HEK293 (cell line): ENCODE data around the gene PITPNM3.

ENCODE experiments used
- BCL11B ChIP-seq: fragments of 450-650 bp; formaldehyde crosslinking; IDR thresholded peaks from 2 replicates; pipeline ENCODE4 v1.5.1; 2016; ENCODE audit warnings: low read depth, missing biosample characterization, missing genetic modification characterization
- KLF1 ChIP-seq: fragments of 450-650 bp; formaldehyde crosslinking; IDR thresholded peaks from 2 replicates; pipeline ENCODE4 v1.5.1; 2016; ENCODE audit warnings: missing biosample characterization, missing genetic modification characterization
- KLF7 ChIP-seq: fragments of 450-650 bp; formaldehyde crosslinking; IDR thresholded peaks from 2 replicates; pipeline ENCODE4 v1.5.1; 2016; ENCODE audit warnings: missing biosample characterization, missing genetic modification characterization, borderline replicate concordance
- KLF9 ChIP-seq: fragments of 450-650 bp; formaldehyde crosslinking; IDR thresholded peaks from 2 replicates; pipeline ENCODE4 v1.5.1; 2016; ENCODE audit warnings: missing biosample characterization, missing genetic modification characterization, low read depth
- PRDM1 ChIP-seq: fragments of 450-650 bp; formaldehyde crosslinking; IDR thresholded peaks from 2 replicates; pipeline ENCODE4; 2016; ENCODE audit warnings: missing biosample characterization, missing genetic modification characterization
- REST ChIP-seq: fragments of 450-650 bp; formaldehyde crosslinking; IDR thresholded peaks from 2 replicates; pipeline ENCODE4 v1.5.1; 2016; ENCODE audit warnings: missing biosample characterization, missing genetic modification characterization
- YY1 ChIP-seq: fragments of 450-650 bp; formaldehyde crosslinking; IDR thresholded peaks from 2 replicates; pipeline ENCODE4 v1.5.1; 2018; ENCODE audit warnings: missing biosample characterization, missing genetic modification characterization
- YY2 ChIP-seq: fragments of 450-650 bp; formaldehyde crosslinking; IDR thresholded peaks from 2 replicates; pipeline ENCODE4 v1.5.1; 2016; ENCODE audit warnings: missing biosample characterization, missing genetic modification characterization
- ZBTB17 ChIP-seq: fragments of 450-650 bp; formaldehyde crosslinking; IDR thresholded peaks from 2 replicates; pipeline ENCODE4 v1.5.1; 2016; ENCODE audit warnings: missing biosample characterization, missing genetic modification characterization
- ZFHX2 ChIP-seq: fragments of 450-650 bp; formaldehyde crosslinking; conservative IDR thresholded peaks from 2 replicates; pipeline ENCODE4 v1.5.1; 2016; ENCODE audit warnings: missing biosample characterization, missing genetic modification characterization
- ZNF133 ChIP-seq: fragments of 450-650 bp; formaldehyde crosslinking; IDR thresholded peaks from 2 replicates; pipeline ENCODE4 v1.5.1; 2016; ENCODE audit warnings: missing biosample characterization, missing genetic modification characterization
- ZNF146 ChIP-seq: fragments of 450-650 bp; formaldehyde crosslinking; IDR thresholded peaks from 2 replicates; pipeline ENCODE4 v1.5.1; 2016; ENCODE audit warnings: missing biosample characterization, missing genetic modification characterization
- ZNF16 ChIP-seq: fragments of 450-650 bp; formaldehyde crosslinking; IDR thresholded peaks from 2 replicates; pipeline ENCODE4 v1.5.1; 2016; ENCODE audit warnings: low read depth, missing biosample characterization, missing genetic modification characterization
- ZNF175 ChIP-seq: fragments of 450-650 bp; formaldehyde crosslinking; IDR thresholded peaks from 2 replicates; pipeline ENCODE4 v1.5.1; 2016; ENCODE audit warnings: missing biosample characterization, missing genetic modification characterization
- ZNF184 ChIP-seq: fragments of 450-650 bp; IDR thresholded peaks from 2 replicates; pipeline ENCODE4 v1.5.1; 2018; ENCODE audit warnings: missing biosample characterization, mild to moderate bottlenecking, missing genetic modification characterization
- ZNF221 ChIP-seq: fragments of 450-650 bp; formaldehyde crosslinking; IDR thresholded peaks from 2 replicates; pipeline ENCODE4 v1.5.1; 2017; ENCODE audit warnings: missing biosample characterization, missing genetic modification characterization, borderline replicate concordance
- ZNF223 ChIP-seq: fragments of 450-650 bp; formaldehyde crosslinking; IDR thresholded peaks from 2 replicates; pipeline ENCODE4 v1.5.1; 2016; ENCODE audit warnings: missing biosample characterization, missing genetic modification characterization
- ZNF394 ChIP-seq: fragments of 450-650 bp; formaldehyde crosslinking; IDR thresholded peaks from 2 replicates; pipeline ENCODE4 v1.5.1; 2016; ENCODE audit warnings: missing biosample characterization, missing genetic modification characterization, mild to moderate bottlenecking, moderate library complexity, borderline replicate concordance
- ZNF416 ChIP-seq: fragments of 450-650 bp; formaldehyde crosslinking; IDR thresholded peaks from 2 replicates; pipeline ENCODE4 v1.5.1; 2016; ENCODE audit warnings: missing biosample characterization, missing genetic modification characterization
- ZNF423 ChIP-seq: fragments of 450-650 bp; formaldehyde crosslinking; IDR thresholded peaks from 2 replicates; pipeline ENCODE4 v1.5.1; 2016; ENCODE audit warnings: missing biosample characterization, missing genetic modification characterization
- ZNF473 ChIP-seq: fragments of 450-650 bp; formaldehyde crosslinking; IDR thresholded peaks from 2 replicates; pipeline ENCODE4 v1.5.1; 2017; ENCODE audit warnings: missing biosample characterization, missing genetic modification characterization
- ZNF501 ChIP-seq: fragments of 450-650 bp; formaldehyde crosslinking; IDR thresholded peaks from 2 replicates; pipeline ENCODE4 v1.5.1; 2016; ENCODE audit warnings: missing biosample characterization, missing genetic modification characterization
- ZNF529 ChIP-seq: fragments of 450-650 bp; formaldehyde crosslinking; IDR thresholded peaks from 2 replicates; pipeline ENCODE4 v1.5.1; 2017; ENCODE audit warnings: missing genetic modification characterization, missing biosample characterization; ENCODE audit not compliant: insufficient replicate concordance
- ZNF629 ChIP-seq: fragments of 450-650 bp; formaldehyde crosslinking; IDR thresholded peaks from 2 replicates; pipeline ENCODE4 v1.5.1; 2017; ENCODE audit warnings: missing biosample characterization, missing genetic modification characterization
- ZNF660 ChIP-seq: fragments of 450-650 bp; IDR thresholded peaks from 2 replicates; pipeline ENCODE4 v1.5.1; 2018; ENCODE audit warnings: missing biosample characterization, mild to moderate bottlenecking, missing genetic modification characterization
- ZNF747 ChIP-seq: fragments of 450-650 bp; formaldehyde crosslinking; IDR thresholded peaks from 2 replicates; pipeline ENCODE4 v1.5.1; 2016; ENCODE audit warnings: missing biosample characterization, missing genetic modification characterization
- ZNF792 ChIP-seq: fragments of 450-650 bp; formaldehyde crosslinking; IDR thresholded peaks from 2 replicates; pipeline ENCODE4 v1.5.1; 2016; ENCODE audit warnings: missing biosample characterization, missing genetic modification characterization
- ZSCAN30 ChIP-seq: fragments of 450-650 bp; IDR thresholded peaks from 2 replicates; pipeline ENCODE4 v1.5.1; 2018; ENCODE audit warnings: missing biosample characterization, mild to moderate bottlenecking, missing genetic modification characterization, moderate library complexity
- TF ChIP-seq, protein P1 (sequence below): fragments of 450-650 bp; formaldehyde crosslinking; IDR thresholded peaks from 2 replicates; pipeline ENCODE4 v1.5.1; 2016; ENCODE audit warnings: missing biosample characterization, missing genetic modification characterization
- TF ChIP-seq, protein P2 (sequence below): fragments of 450-650 bp; formaldehyde crosslinking; IDR thresholded peaks from 2 replicates; pipeline ENCODE4 v1.5.1; 2016; ENCODE audit warnings: missing biosample characterization, missing genetic modification characterization
- TF ChIP-seq, protein P3 (sequence below): fragments of 450-650 bp; formaldehyde crosslinking; IDR thresholded peaks from 2 replicates; pipeline ENCODE4 v1.5.1; 2016; ENCODE audit warnings: missing biosample characterization, missing genetic modification characterization

PITPNM3 gene

GRCh38 chr17:6443692-6444570, 112.4 kb downstream of the PITPNM3 start, which contains the start of gene PIMREG (continued):
- TF ChIP-seq PRDM1 (tag by site-specific recombination), result peak; percentile 81
- TF ChIP-seq ZNF16, result no peak
- TF ChIP-seq ZNF792 (tag by site-specific recombination), result no peak
- TF ChIP-seq ZNF747 (tag by site-specific recombination), result no peak
- TF ChIP-seq BCL11B, result peak; percentile 17; the same call in 1 of the 2 replicates
- TF ChIP-seq ZSCAN30 (tag by site-specific recombination), result peak; percentile 61; the same call in 1 of the 2 replicates
- no peak for TF ChIP-seq ZNF223
- TF ChIP-seq ZNF133 (tag by site-specific recombination), result no peak
- peak; percentile 95 for TF ChIP-seq ZFHX2 (tag by site-specific recombination)
- no peak for TF ChIP-seq ZNF221 (tag by site-specific recombination)
- no peak for TF ChIP-seq ZNF423 (tag by site-specific recombination)
- peak; percentile 79 for TF ChIP-seq ZNF501 (tag by site-specific recombination)
- no peak for TF ChIP-seq ZNF184 (tag by site-specific recombination)
- 0 out of 2 replicates have a peak, but pooled peaks have one; percentile 10 for TF ChIP-seq ZNF660 (tag by site-specific recombination)
- TF ChIP-seq KLF1, result peak; percentile 27; the same call in 1 of the 2 replicates
- TF ChIP-seq, protein P1, sequence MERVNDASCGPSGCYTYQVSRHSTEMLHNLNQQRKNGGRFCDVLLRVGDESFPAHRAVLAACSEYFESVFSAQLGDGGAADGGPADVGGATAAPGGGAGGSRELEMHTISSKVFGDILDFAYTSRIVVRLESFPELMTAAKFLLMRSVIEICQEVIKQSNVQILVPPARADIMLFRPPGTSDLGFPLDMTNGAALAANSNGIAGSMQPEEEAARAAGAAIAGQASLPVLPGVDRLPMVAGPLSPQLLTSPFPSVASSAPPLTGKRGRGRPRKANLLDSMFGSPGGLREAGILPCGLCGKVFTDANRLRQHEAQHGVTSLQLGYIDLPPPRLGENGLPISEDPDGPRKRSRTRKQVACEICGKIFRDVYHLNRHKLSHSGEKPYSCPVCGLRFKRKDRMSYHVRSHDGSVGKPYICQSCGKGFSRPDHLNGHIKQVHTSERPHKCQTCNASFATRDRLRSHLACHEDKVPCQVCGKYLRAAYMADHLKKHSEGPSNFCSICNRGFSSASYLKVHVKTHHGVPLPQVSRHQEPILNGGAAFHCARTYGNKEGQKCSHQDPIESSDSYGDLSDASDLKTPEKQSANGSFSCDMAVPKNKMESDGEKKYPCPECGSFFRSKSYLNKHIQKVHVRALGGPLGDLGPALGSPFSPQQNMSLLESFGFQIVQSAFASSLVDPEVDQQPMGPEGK, result peak; percentile 95
- TF ChIP-seq ZNF416 (tag by site-specific recombination), result no peak
- no peak for TF ChIP-seq ZNF473 (tag by site-specific recombination)
- TF ChIP-seq YY2, result no peak
- TF ChIP-seq, protein P2, sequence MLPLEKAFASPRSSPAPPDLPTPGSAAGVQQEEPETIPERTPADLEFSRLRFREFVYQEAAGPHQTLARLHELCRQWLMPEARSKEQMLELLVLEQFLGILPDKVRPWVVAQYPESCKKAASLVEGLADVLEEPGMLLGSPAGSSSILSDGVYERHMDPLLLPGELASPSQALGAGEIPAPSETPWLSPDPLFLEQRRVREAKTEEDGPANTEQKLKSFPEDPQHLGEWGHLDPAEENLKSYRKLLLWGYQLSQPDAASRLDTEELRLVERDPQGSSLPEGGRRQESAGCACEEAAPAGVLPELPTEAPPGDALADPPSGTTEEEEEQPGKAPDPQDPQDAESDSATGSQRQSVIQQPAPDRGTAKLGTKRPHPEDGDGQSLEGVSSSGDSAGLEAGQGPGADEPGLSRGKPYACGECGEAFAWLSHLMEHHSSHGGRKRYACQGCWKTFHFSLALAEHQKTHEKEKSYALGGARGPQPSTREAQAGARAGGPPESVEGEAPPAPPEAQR (tag by site-specific recombination), result no peak
- peak; percentile 55; the same call in 1 of the 2 replicates for TF ChIP-seq ZNF629
- TF ChIP-seq REST (tag by site-specific recombination), result 0 out of 2 replicates have a peak, but pooled peaks have one; percentile 15
- no peak for TF ChIP-seq ZNF175 (tag by site-specific recombination)
- TF ChIP-seq ZNF529 (tag by site-specific recombination), result no peak
- TF ChIP-seq, protein P3, sequence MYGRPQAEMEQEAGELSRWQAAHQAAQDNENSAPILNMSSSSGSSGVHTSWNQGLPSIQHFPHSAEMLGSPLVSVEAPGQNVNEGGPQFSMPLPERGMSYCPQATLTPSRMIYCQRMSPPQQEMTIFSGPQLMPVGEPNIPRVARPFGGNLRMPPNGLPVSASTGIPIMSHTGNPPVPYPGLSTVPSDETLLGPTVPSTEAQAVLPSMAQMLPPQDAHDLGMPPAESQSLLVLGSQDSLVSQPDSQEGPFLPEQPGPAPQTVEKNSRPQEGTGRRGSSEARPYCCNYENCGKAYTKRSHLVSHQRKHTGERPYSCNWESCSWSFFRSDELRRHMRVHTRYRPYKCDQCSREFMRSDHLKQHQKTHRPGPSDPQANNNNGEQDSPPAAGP (tag by site-specific recombination), result peak; percentile 72
- peak; percentile 35 for TF ChIP-seq KLF9 (tag by site-specific recombination)
- TF ChIP-seq YY1 (tag by site-specific recombination), result no peak
- TF ChIP-seq ZBTB17, result peak; percentile 94
- TF ChIP-seq ZNF146 (tag by site-specific recombination), result peak; percentile 20; the same call in 1 of the 2 replicates
- TF ChIP-seq ZNF394 (tag by site-specific recombination), result peak; percentile 67; the same call in 1 of the 2 replicates
- 0 out of 2 replicates have a peak, but pooled peaks have one; percentile 25 for TF ChIP-seq KLF7 (tag by site-specific recombination)
